Measurements from ENCODE around the gene TRIM45. TPM values are rescaled to one million over a fixed set of nuclear protein-coding genes. Genes with fewer than 3 reads are reported as not detected.

The TRIM45 gene
- total and polyA plus RNA-seq, 2 donors (not counting 1 experiment from before 2014, with no cell fraction given) = 4.0 to 8.4 TPM

DNA sequence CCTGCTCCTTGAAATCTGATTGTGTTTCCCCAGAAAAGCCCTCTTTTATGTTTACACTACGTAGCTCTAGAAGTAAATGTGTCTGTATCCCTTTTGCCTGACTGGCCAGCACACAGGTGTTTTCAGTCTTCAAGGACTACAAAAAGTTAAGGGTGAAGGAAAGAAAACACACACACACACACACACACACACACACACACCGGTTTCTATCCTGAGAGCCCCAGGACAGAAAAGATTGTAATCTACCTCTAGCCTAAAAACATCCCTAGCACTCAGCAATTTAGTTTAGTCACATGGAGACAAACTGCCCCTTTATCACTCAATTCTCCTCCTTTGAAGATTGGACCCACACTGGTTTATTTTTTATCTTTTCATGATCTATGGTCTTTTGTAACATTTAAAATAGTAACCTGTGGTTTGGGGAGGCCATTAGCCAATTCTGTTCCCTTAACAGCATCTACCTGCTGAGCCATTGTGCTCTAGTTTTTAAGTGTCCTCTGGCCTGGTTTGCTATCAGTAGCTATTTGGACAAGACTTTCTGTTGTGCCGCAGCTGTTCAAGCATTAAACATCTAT is 15.8 kb upstream of the TRIM45 start:
- Histone ChIP-seq H3K9me3 (ENCODE audit: control insufficient read depth, insufficient read depth, low read depth, low read length) (no peaks in the 10 kb centered on the region), H3K79me2 (ENCODE audit: control insufficient read depth, insufficient read depth, low read length) (no peaks in the 10 kb centered on the region), H3K27ac (ENCODE audit: insufficient read depth, low read length) (no peak overlapping the region), H3K4me3 (replicated peaks in 1 of 4; ENCODE audit: control extremely low read depth in 1 of 4, insufficient read depth in 1 of 4, low read depth in 3 of 4, low read length in 4 of 4) (no peak overlapping the region), H3K4me1 (ENCODE audit: control insufficient read depth, extremely low read depth, insufficient read depth, low read length) (no peaks in the 10 kb centered on the region), H3K9ac (ENCODE audit: insufficient read depth, low read length) (no peak overlapping the region), H3K36me3 (ENCODE audit: control insufficient read depth, insufficient read depth, low read length) (no peaks in the 10 kb centered on the region), H3K27me3 (ENCODE audit: control insufficient read depth, insufficient read depth, low read length) (no peaks in the 10 kb centered on the region), H2AFZ (ENCODE audit: low read length) (no peak overlapping the region), H4K20me1 (ENCODE audit: control insufficient read depth, extremely low read depth, insufficient read depth, low read length) (no peaks in the 10 kb centered on the region), H3K4me2 (ENCODE audit: extremely low read depth, insufficient read depth, low read length) (no peak overlapping the region)
- no peak for TF ChIP-seq EZH2 (IDR thresholded peaks at IDR 0.05; ENCODE audit: low read length, missing control alignments)
- no peak for TF ChIP-seq CTCF (conservative IDR thresholded peaks at IDR 0.05 in 1 of 2, IDR thresholded peaks at IDR 0.05 in 1 of 2; ENCODE audit: low read depth in 1 of 2, low read length in 2 of 2)
- DNase-seq (ENCODE audit: low read depth in 2 of 2) = no peak

GRCh38 chr1:117136749-117137148 is 15.2 kb upstream of the TRIM45 start:
- H3K27ac ChIP-seq (ENCODE audit: insufficient read depth, low read length) = no peak overlapping the region
- TF ChIP-seq CTCF (conservative IDR thresholded peaks at IDR 0.05 in 1 of 2, IDR thresholded peaks at IDR 0.05 in 1 of 2; ENCODE audit: low read depth in 1 of 2, low read length in 2 of 2) (no peak), EZH2 (IDR thresholded peaks at IDR 0.05; ENCODE audit: low read length, missing control alignments) (no peak)
- no peaks in the 10 kb centered on the region for H3K27me3 ChIP-seq (ENCODE audit: control insufficient read depth, insufficient read depth, low read length)
- H3K4me3 ChIP-seq (replicated peaks in 1 of 4; ENCODE audit: control extremely low read depth in 1 of 4, insufficient read depth in 1 of 4, low read depth in 3 of 4, low read length in 4 of 4) = no peak overlapping the region
- no peaks in the 10 kb centered on the region for H3K4me1 ChIP-seq (ENCODE audit: control insufficient read depth, extremely low read depth, insufficient read depth, low read length)
- H3K36me3 ChIP-seq (ENCODE audit: control insufficient read depth, insufficient read depth, low read length) = no peaks in the 10 kb centered on the region
- H3K9me3 ChIP-seq (ENCODE audit: control insufficient read depth, insufficient read depth, low read depth, low read length) = no peaks in the 10 kb centered on the region
- H4K20me1 ChIP-seq (ENCODE audit: control insufficient read depth, extremely low read depth, insufficient read depth, low read length) = no peaks in the 10 kb centered on the region
- no peak overlapping the region for H3K9ac ChIP-seq (ENCODE audit: insufficient read depth, low read length)
- H3K79me2 ChIP-seq (ENCODE audit: control insufficient read depth, insufficient read depth, low read length) = no peaks in the 10 kb centered on the region
- H3K4me2 ChIP-seq (ENCODE audit: extremely low read depth, insufficient read depth, low read length) = no peak overlapping the region
- H2AFZ ChIP-seq (ENCODE audit: low read length) = no peak overlapping the region
- DNase-seq (ENCODE audit: low read depth in 2 of 2) = no peak

GRCh38 chr1:117135329-117135728 is 13.8 kb upstream of the TRIM45 start:
- Histone ChIP-seq H4K20me1 (ENCODE audit: control insufficient read depth, extremely low read depth, insufficient read depth, low read length) (no peaks in the 10 kb centered on the region), H3K4me2 (ENCODE audit: extremely low read depth, insufficient read depth, low read length) (no peak overlapping the region), H3K36me3 (ENCODE audit: control insufficient read depth, insufficient read depth, low read length) (no peaks in the 10 kb centered on the region), H3K4me1 (ENCODE audit: control insufficient read depth, extremely low read depth, insufficient read depth, low read length) (no peaks in the 10 kb centered on the region), H3K27me3 (ENCODE audit: control insufficient read depth, insufficient read depth, low read length) (no peaks in the 10 kb centered on the region), H2AFZ (ENCODE audit: low read length) (no peak overlapping the region), H3K9ac (ENCODE audit: insufficient read depth, low read length) (no peak overlapping the region), H3K9me3 (ENCODE audit: control insufficient read depth, insufficient read depth, low read depth, low read length) (no peaks in the 10 kb centered on the region), H3K4me3 (replicated peaks in 1 of 4; ENCODE audit: control extremely low read depth in 1 of 4, insufficient read depth in 1 of 4, low read depth in 3 of 4, low read length in 4 of 4) (no peak overlapping the region), H3K79me2 (ENCODE audit: control insufficient read depth, insufficient read depth, low read length) (no peaks in the 10 kb centered on the region), H3K27ac (ENCODE audit: insufficient read depth, low read length) (no peak overlapping the region)
- TF ChIP-seq EZH2 (IDR thresholded peaks at IDR 0.05; ENCODE audit: low read length, missing control alignments) (no peak), CTCF (conservative IDR thresholded peaks at IDR 0.05 in 1 of 2, IDR thresholded peaks at IDR 0.05 in 1 of 2; ENCODE audit: low read depth in 1 of 2, low read length in 2 of 2) (no peak)
- no peak for DNase-seq (ENCODE audit: low read depth in 2 of 2)
